ENCODE measurements around the gene FAM177B. TPM values are rescaled to one million over a fixed set of nuclear protein-coding genes. Genes with fewer than 3 reads are reported as not detected.

The FAM177B gene
- total and polyA plus RNA-seq, 2 donors (not counting 1 experiment from before 2014, with no cell fraction given), result not detected

DNA sequence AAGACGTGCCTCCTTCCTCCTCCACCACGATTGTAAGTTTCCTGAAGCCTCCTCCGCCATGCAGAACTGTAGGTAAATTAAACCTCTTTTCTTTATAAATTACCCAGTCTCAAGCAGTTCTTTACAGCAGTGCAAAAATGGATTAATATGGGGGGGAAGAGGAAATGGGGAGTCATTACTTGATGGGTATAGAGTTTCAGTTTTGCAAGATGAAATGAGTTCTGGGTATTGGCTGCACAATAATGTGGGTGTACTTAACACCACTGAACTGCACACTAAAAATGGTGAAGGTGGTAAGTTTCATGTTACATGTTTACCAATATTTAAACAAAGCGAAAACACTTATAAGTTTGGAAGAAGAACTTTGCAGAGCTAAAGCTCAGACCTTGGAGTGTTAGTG is 53.5 kb downstream of the FAM177B start:
- H3K79me2 ChIP-seq (ENCODE audit: control insufficient read depth, insufficient read depth, low read length), result no peaks in the 10 kb centered on the region

DNA sequence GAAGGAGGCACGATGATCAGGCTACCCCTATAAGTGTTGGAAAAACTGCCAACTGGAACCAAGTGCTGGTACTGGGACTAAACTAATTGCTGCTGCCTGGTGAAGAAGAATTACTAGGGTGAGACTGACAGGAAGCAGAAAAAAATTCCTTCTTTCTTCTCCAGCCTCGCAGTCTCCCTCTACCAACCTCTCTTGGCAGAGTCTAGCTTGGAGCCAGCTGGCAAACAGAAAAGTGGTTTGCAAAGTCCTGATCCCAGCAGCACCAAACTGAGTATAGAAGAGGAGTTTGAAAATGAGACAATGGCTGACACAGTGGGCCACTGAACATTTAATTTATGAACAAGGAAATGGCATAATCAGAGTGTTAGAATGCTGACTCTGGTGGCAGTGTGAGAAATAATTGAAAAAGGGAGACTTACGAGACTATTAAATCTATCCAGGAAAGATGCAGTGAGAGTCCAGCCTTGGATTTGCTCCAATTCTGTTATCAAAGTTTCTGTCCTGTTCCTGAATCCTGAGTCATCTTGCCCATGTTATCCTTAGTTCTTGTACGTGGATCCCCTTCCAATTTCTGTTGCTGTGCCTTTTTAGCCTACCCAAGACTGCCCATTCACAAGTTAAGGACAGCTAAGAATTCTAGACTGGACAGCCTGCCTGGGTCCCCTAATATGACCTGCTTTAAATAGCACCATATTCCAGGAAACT is 54.2 kb downstream of the FAM177B start:
- Histone ChIP-seq H3K4me1 (ENCODE audit: control insufficient read depth, extremely low read depth, insufficient read depth, low read length) (no peaks in the 10 kb centered on the region), H2AFZ (ENCODE audit: low read length) (no peak overlapping the region), H3K4me2 (ENCODE audit: extremely low read depth, insufficient read depth, low read length) (no peak overlapping the region), H3K9ac (ENCODE audit: insufficient read depth, low read length) (no peak overlapping the region), H3K36me3 (ENCODE audit: control insufficient read depth, insufficient read depth, low read length) (no peaks in the 10 kb centered on the region), H3K79me2 (ENCODE audit: control insufficient read depth, insufficient read depth, low read length) (no peaks in the 10 kb centered on the region), H4K20me1 (ENCODE audit: control insufficient read depth, extremely low read depth, insufficient read depth, low read length) (no peaks in the 10 kb centered on the region), H3K27ac (ENCODE audit: insufficient read depth, low read length) (no peak overlapping the region), H3K27me3 (ENCODE audit: control insufficient read depth, insufficient read depth, low read length) (no peaks in the 10 kb centered on the region), H3K9me3 (ENCODE audit: control insufficient read depth, insufficient read depth, low read depth, low read length) (no peaks in the 10 kb centered on the region), H3K4me3 (replicated peaks in 1 of 4; ENCODE audit: control extremely low read depth in 1 of 4, insufficient read depth in 1 of 4, low read depth in 3 of 4, low read length in 4 of 4) (no peak overlapping the region)
- TF ChIP-seq, protein P1, sequence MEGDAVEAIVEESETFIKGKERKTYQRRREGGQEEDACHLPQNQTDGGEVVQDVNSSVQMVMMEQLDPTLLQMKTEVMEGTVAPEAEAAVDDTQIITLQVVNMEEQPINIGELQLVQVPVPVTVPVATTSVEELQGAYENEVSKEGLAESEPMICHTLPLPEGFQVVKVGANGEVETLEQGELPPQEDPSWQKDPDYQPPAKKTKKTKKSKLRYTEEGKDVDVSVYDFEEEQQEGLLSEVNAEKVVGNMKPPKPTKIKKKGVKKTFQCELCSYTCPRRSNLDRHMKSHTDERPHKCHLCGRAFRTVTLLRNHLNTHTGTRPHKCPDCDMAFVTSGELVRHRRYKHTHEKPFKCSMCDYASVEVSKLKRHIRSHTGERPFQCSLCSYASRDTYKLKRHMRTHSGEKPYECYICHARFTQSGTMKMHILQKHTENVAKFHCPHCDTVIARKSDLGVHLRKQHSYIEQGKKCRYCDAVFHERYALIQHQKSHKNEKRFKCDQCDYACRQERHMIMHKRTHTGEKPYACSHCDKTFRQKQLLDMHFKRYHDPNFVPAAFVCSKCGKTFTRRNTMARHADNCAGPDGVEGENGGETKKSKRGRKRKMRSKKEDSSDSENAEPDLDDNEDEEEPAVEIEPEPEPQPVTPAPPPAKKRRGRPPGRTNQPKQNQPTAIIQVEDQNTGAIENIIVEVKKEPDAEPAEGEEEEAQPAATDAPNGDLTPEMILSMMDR (conservative IDR thresholded peaks at IDR 0.05 in 1 of 2, IDR thresholded peaks at IDR 0.05 in 1 of 2; ENCODE audit: low read depth in 1 of 2, low read length in 2 of 2), result no peak
- no peak for TF ChIP-seq EZH2 (IDR thresholded peaks at IDR 0.05; ENCODE audit: low read length, missing control alignments)
- peak in 1 of 2 donors; percentile 59 for DNase-seq (ENCODE audit: low read depth in 2 of 2)

More for the DNA sequence above, 53.5 kb downstream of the FAM177B start:
- Histone ChIP-seq H3K36me3 (ENCODE audit: control insufficient read depth, insufficient read depth, low read length) (no peaks in the 10 kb centered on the region), H3K4me1 (ENCODE audit: control insufficient read depth, extremely low read depth, insufficient read depth, low read length) (no peaks in the 10 kb centered on the region), H3K9me3 (ENCODE audit: control insufficient read depth, insufficient read depth, low read depth, low read length) (no peaks in the 10 kb centered on the region), H3K9ac (ENCODE audit: insufficient read depth, low read length) (no peak overlapping the region), H3K27ac (ENCODE audit: insufficient read depth, low read length) (no peak overlapping the region), H2AFZ (ENCODE audit: low read length) (no peak overlapping the region), H3K4me3 (replicated peaks in 1 of 4; ENCODE audit: control extremely low read depth in 1 of 4, insufficient read depth in 1 of 4, low read depth in 3 of 4, low read length in 4 of 4) (no peak overlapping the region), H4K20me1 (ENCODE audit: control insufficient read depth, extremely low read depth, insufficient read depth, low read length) (no peaks in the 10 kb centered on the region), H3K27me3 (ENCODE audit: control insufficient read depth, insufficient read depth, low read length) (no peaks in the 10 kb centered on the region), H3K4me2 (ENCODE audit: extremely low read depth, insufficient read depth, low read length) (no peak overlapping the region)
- no peak for DNase-seq (ENCODE audit: low read depth in 2 of 2)
- TF ChIP-seq, protein P1 (conservative IDR thresholded peaks at IDR 0.05 in 1 of 2, IDR thresholded peaks at IDR 0.05 in 1 of 2; ENCODE audit: low read depth in 1 of 2, low read length in 2 of 2), result no peak
- no peak for TF ChIP-seq EZH2 (IDR thresholded peaks at IDR 0.05; ENCODE audit: low read length, missing control alignments)

DNA sequence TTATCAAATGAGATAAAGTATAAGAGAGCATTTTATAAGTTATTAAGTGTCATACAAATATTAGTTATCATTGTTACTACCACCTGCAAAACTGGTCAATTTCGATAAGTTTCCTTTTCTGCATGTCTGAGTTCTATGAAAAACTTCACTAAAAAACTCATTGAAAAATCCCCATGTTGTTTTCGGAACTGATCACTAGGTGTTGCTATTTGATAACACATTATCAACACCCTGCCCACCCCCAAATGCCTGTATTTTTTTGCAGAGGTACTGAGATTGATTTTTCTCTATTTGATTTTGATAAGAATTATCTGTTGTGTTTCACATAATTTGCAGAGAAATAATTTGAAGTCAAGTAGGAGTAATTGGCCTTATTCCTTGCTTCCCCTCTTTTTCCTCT is 55.7 kb downstream of the FAM177B start:
- Histone ChIP-seq H3K4me1 (ENCODE audit: control insufficient read depth, extremely low read depth, insufficient read depth, low read length) (no peaks in the 10 kb centered on the region), H3K27ac (ENCODE audit: insufficient read depth, low read length) (no peak overlapping the region), H4K20me1 (ENCODE audit: control insufficient read depth, extremely low read depth, insufficient read depth, low read length) (no peaks in the 10 kb centered on the region), H2AFZ (ENCODE audit: low read length) (no peak overlapping the region), H3K27me3 (ENCODE audit: control insufficient read depth, insufficient read depth, low read length) (no peaks in the 10 kb centered on the region), H3K9ac (ENCODE audit: insufficient read depth, low read length) (no peak overlapping the region), H3K4me2 (ENCODE audit: extremely low read depth, insufficient read depth, low read length) (no peak overlapping the region), H3K36me3 (ENCODE audit: control insufficient read depth, insufficient read depth, low read length) (no peaks in the 10 kb centered on the region), H3K9me3 (ENCODE audit: control insufficient read depth, insufficient read depth, low read depth, low read length) (no peaks in the 10 kb centered on the region), H3K4me3 (replicated peaks in 1 of 4; ENCODE audit: control extremely low read depth in 1 of 4, insufficient read depth in 1 of 4, low read depth in 3 of 4, low read length in 4 of 4) (no peak overlapping the region), H3K79me2 (ENCODE audit: control insufficient read depth, insufficient read depth, low read length) (no peaks in the 10 kb centered on the region)
- TF ChIP-seq, protein P1 (conservative IDR thresholded peaks at IDR 0.05 in 1 of 2, IDR thresholded peaks at IDR 0.05 in 1 of 2; ENCODE audit: low read depth in 1 of 2, low read length in 2 of 2), result peak; percentile 44 to 56
- no peak for TF ChIP-seq EZH2 (IDR thresholded peaks at IDR 0.05; ENCODE audit: low read length, missing control alignments)
- DNase-seq (ENCODE audit: low read depth in 2 of 2), result peak; percentile 19 to 60

All from fibroblast of lung (primary cell).